22Rv1 (cell line): ENCODE results near the gene CAMTA1.

Experiments used
- H3K27ac ChIP-seq: fragments of 450-650 bp; 2 replicates; pipeline ENCODE4 v1.5.1; 2017
- ZFX ChIP-seq: fragments of 450-650 bp; IDR thresholded peaks from 2 replicates; pipeline ENCODE4 v1.6.1; 2017; ENCODE audit warnings: antibody characterized with exemption, borderline replicate concordance
- TF ChIP-seq, protein P1 (sequence below): fragments of 450-650 bp; IDR thresholded peaks from 2 replicates; pipeline ENCODE4 v1.5.1; 2017; ENCODE audit warnings: mild to moderate bottlenecking

CAMTA1 gene

GRCh38 chr1:7233646-7234470 lies 448.6 kb downstream of the CAMTA1 start:
- TF ChIP-seq, protein P1, sequence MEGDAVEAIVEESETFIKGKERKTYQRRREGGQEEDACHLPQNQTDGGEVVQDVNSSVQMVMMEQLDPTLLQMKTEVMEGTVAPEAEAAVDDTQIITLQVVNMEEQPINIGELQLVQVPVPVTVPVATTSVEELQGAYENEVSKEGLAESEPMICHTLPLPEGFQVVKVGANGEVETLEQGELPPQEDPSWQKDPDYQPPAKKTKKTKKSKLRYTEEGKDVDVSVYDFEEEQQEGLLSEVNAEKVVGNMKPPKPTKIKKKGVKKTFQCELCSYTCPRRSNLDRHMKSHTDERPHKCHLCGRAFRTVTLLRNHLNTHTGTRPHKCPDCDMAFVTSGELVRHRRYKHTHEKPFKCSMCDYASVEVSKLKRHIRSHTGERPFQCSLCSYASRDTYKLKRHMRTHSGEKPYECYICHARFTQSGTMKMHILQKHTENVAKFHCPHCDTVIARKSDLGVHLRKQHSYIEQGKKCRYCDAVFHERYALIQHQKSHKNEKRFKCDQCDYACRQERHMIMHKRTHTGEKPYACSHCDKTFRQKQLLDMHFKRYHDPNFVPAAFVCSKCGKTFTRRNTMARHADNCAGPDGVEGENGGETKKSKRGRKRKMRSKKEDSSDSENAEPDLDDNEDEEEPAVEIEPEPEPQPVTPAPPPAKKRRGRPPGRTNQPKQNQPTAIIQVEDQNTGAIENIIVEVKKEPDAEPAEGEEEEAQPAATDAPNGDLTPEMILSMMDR, result no peak
- no peak overlapping the region for H3K27ac ChIP-seq

GRCh38 chr1:7234471-7234755 lies 449.2 kb downstream of the CAMTA1 start:
- no peak overlapping the region for H3K27ac ChIP-seq
- TF ChIP-seq, protein P1, result no peak
- TF ChIP-seq ZFX, result no peak

GRCh38 chr1:7235871-7236517 lies 450.7 kb downstream of the CAMTA1 start:
- no peak overlapping the region for H3K27ac ChIP-seq
- no peak for TF ChIP-seq ZFX
- TF ChIP-seq, protein P1, result no peak

- H3K27ac ChIP-seq, result no peak overlapping the region
- TF ChIP-seq, protein P1, result no peak
- no peak for TF ChIP-seq ZFX
Measured at GRCh38 chr1:7236844-7237515, 451.7 kb downstream of the CAMTA1 start.

GRCh38 chr1:7247158-7247557 lies 461.9 kb downstream of the CAMTA1 start:
- no peak overlapping the region for H3K27ac ChIP-seq
- TF ChIP-seq, protein P1, result no peak
- TF ChIP-seq ZFX, result no peak

GRCh38 chr1:7247791-7248548 lies 462.7 kb downstream of the CAMTA1 start:
- TF ChIP-seq, protein P1, result no peak
- no peak for TF ChIP-seq ZFX
- no peak overlapping the region for H3K27ac ChIP-seq
